ENCODE results near the gene GALNT2.

GRCh38 chr1:230268371-230269170 is 201.5 kb downstream of the GALNT2 start:
- no peak for TF ChIP-seq BHLHE40 (IDR thresholded peaks at IDR 0.05; ENCODE audit: low read depth, low read length)
- TF ChIP-seq EP300 (IDR thresholded peaks at IDR 0.05), result no peak
- TF ChIP-seq RFX5 (IDR thresholded peaks at IDR 0.05), result no peak
- no peak for TF ChIP-seq NR3C1 (IDR thresholded peaks at IDR 0.05)
- no peak for TF ChIP-seq JUN (IDR thresholded peaks at IDR 0.05)
- TF ChIP-seq REST (IDR thresholded peaks at IDR 0.05), result no peak
- peak; percentile 54 for TF ChIP-seq CTCF (IDR thresholded peaks at IDR 0.05)

Measured in A549 (cell line).